ENCODE data around the gene BMP7. TPM values are rescaled to one million over a fixed set of nuclear protein-coding genes. Genes with fewer than 3 reads are reported as not detected.

Gene BMP7
- total and polyA plus RNA-seq, 2 experiments from 2014 or later = 15.9 to 22.8 TPM

GRCh38 chr20:57185188-57185743, 81.2 kb downstream of the BMP7 start:
- Histone ChIP-seq H3F3A (replicated peaks; ENCODE audit: low read depth) (no peaks in the 10 kb centered on the region), H3K27me3 (ENCODE audit: insufficient read depth) (no peaks in the 10 kb centered on the region), H3K9me2 (ENCODE audit: insufficient read depth) (no peaks in the 10 kb centered on the region), H3K4me3 (no peak overlapping the region), H2AFZ (no peak overlapping the region), H4K20me1 (replicated peaks; ENCODE audit: insufficient read depth) (no peaks in the 10 kb centered on the region), H3K27ac (ENCODE audit: low read depth) (no peak overlapping the region), H3K79me2 (replicated peaks; ENCODE audit: insufficient read depth) (no peaks in the 10 kb centered on the region), H3K4me2 (no peak overlapping the region), H3K36me3 (ENCODE audit: insufficient read depth) (no peaks in the 10 kb centered on the region), H3K4me1 (ENCODE audit: insufficient read depth) (peaks cover 6% of the 10 kb centered on the region; the same call in 1 of the 2 replicates)
- H3K4me3 Mint-ChIP-seq = no peak overlapping the region
- no peaks in the 10 kb centered on the region for H3K36me3 Mint-ChIP-seq (ENCODE audit: low read depth)
- peaks cover 2% of the 10 kb centered on the region for H3K27me3 Mint-ChIP-seq (ENCODE audit: insufficient read depth, low read depth, poor library complexity)
- H3K9me3 Mint-ChIP-seq = peaks cover 3% of the 10 kb centered on the region; the same call in 1 of the 3 replicates
- no peak overlapping the region for H3K27ac Mint-ChIP-seq
- peaks cover 14% of the 10 kb centered on the region; the same call in 2 of the 3 replicates for H3K4me1 Mint-ChIP-seq
- ATAC-seq = no peak
- DNase-seq (ENCODE audit: low spot score) = no peak
- TF ChIP-seq REST (IDR thresholded peaks at IDR 0.05; ENCODE audit: unreplicated experiment) (no peak), STAT1 (IDR thresholded peaks at IDR 0.05; ENCODE audit: unreplicated experiment) (no peak), ZNF462 (CRISPR knock-in tag; IDR thresholded peaks at IDR 0.05) (no peak), ZNF114 (CRISPR knock-in tag; IDR thresholded peaks at IDR 0.05) (no peak), JUNB (IDR thresholded peaks at IDR 0.05; ENCODE audit: unreplicated experiment) (no peak), CREB1 (CRISPR knock-in tag; IDR thresholded peaks at IDR 0.05; ENCODE audit: low read depth) (no peak), NANOG (IDR thresholded peaks at IDR 0.05; ENCODE audit: borderline replicate concordance) (no peak), ZNF331 (CRISPR knock-in tag; IDR thresholded peaks at IDR 0.05; ENCODE audit: low read depth) (no peak), ETS1 (IDR thresholded peaks at IDR 0.05) (no peak)

Measured in GM23338 (cell line).